Stimulated activated CD4-positive, alpha-beta T cell treated with anti-CD3 and anti-CD28 coated beads, Interleukin-2, amount 100 ng/mL, for 48 hours (primary cell): Measurements from ENCODE around the gene PHKG2.
"Not testable (repeated sequence)": the region's sequence is repeated elsewhere in the genome, so short reads cannot be mapped to it uniquely, and the experiment has no call there.

Source experiments
- DNase-seq, 2 donors: peaks; one replicate each; pipeline ENCODE4 v3.0.0-alpha.2; 2020

The PHKG2 gene, protein sequence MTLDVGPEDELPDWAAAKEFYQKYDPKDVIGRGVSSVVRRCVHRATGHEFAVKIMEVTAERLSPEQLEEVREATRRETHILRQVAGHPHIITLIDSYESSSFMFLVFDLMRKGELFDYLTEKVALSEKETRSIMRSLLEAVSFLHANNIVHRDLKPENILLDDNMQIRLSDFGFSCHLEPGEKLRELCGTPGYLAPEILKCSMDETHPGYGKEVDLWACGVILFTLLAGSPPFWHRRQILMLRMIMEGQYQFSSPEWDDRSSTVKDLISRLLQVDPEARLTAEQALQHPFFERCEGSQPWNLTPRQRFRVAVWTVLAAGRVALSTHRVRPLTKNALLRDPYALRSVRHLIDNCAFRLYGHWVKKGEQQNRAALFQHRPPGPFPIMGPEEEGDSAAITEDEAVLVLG

DNA sequence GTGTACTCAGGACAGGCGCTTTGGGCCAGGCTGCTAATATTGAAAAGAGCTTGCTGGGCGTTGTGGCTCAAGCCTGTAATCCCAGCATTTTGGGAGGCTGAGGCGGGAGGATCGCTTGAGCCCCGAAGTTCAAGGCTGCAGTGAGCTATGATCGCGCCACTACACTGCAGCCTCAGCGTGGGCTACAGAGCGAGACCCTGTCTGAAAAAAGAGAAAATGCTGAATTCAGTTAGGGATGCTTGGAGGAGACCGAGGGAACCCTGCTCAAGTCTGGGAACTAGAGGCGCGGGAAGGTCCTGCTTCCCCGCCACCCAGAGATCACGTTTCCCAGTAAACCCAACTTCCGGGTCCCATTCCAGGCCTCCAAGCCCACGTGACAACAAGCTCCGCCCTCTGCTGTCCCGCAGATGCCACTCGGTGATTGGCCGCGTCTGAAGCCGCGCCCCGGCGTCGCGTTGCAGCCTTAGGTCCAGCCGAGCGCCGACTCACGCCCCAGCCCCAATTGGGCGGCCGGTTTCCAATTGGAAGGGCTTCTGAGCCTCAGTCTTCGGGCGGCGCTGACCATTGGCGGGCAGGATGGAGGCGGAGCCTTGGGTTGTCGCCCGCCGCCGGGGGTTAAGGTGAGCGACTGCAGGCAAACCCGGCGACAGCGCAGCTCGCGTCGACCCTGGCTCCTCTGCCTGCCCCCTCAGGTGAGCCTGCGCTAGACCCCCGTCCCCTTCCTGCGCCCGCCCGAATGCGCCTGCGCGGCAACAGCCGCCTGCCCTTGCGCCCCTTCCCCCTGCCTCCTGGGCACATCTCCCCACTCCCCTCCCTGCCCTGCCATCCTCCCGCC, at the start of gene PHKG2:
PHKG2 (plus strand) TSS at position 627 of the 835 bp plus-strand sequence. CDS start 396 bp downstream, outside the sequence.
- DNase-seq, result peak; percentile 94 to 97

DNA sequence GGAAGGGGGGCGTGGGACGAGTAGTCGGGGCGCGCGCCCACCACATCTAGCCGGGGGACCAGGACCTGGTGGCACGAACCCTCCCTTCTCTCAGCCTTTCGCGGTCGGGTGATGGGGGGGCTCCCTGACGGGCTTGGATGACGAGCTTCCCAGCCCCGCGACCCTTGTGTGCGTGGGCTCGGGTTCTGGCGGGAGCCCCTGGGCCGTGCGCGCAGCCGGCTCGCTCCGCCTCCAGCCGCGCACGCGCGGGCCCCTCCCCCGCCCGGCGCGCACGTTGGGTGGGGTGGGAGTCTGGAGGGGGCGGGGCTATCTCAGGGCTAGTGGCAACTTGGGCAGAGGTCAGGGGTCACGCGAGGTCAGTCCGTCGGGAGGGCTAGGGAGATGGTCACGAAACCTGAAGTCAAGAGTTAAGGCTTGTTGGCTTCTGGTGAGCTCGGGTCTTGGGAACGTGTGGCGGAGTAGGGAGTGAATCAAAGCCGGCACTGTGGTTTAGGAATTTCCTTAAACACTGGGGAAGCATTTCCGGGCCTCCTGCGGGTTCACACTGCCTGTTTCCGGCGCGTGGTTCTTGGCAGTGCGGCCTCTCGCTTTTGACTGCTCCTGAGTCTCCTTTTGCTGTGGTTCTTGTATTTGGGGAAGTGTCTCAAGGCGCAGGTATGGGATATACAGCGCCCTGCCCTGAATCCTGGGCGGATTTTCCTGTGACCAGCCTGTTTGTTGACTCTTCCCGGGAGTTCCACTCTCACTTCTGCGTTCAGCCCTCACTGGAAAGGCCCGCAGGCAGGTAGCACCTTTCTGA, 49.2 kb upstream of the PHKG2 start, which contains the start of gene SRCAP:
SRCAP (plus strand) TSS at position 356 of the 799 bp plus-strand sequence. CDS start 1,654 bp downstream, outside the sequence.
- DNase-seq, result peak; percentile 82 to 90

DNA sequence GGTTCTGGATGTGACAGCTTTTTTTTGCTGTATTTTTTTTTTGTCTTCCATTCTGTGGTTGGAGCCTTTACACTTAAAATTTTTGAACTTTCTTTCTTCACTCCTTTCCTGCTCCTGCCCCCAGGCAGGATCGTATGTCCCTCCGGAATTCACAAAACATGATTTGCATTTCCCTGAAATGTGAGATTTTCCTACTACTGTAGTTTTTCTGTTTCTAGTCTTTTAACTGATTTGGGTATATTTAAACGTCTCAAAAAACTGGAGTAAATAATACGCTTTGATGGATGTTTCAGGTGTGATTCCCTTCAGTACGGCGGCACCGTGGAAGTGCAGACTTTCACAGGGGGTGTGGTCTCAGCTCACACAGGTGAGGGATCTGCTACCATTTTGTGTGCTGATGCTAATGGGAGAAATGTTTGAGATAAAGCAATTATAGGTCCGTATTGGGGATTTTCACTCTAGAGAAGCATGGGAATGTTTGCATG, 48.6 kb upstream of the PHKG2 start:
- no peak for DNase-seq

DNA sequence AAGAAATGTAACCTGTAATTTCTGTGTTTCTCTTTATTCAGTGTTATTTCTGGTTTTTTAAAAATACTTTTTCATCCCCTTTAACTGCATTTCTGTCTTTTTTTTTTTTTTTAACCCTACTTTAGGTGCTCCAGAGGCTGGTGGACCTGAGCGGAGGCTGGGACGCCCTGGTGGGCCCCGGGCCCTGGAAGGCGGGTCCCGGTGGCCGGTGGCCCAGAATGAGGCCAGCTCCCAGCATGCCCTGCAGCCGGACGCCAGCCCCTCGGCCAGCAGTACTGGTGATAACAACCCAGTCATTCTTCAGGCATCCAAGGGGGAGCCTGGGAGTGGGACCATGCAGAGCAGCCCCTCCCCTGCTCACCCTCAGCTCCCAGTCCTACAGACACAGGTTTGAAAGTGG, 47.7 kb upstream of the PHKG2 start:
- DNase-seq, result no peak

DNA sequence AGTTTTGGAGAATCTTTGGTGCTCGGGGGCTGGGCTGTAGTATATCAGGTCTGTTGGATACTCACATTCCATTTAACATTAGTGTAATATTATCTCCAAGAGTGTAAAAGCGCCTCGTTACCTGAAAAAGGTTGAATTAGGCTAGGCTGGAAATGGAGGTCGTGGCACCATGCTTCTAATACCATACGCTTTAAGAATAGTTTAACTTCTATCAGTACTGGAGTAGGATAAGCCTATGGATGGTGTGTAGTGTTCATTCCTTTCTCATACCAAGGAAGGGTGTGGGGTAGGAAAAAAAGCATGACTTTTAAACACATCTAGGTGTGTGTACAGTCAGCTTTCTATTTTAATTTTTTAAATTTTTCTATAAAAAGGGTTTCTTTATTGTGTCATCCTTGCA, 47.3 kb upstream of the PHKG2 start:
- no peak for DNase-seq

DNA sequence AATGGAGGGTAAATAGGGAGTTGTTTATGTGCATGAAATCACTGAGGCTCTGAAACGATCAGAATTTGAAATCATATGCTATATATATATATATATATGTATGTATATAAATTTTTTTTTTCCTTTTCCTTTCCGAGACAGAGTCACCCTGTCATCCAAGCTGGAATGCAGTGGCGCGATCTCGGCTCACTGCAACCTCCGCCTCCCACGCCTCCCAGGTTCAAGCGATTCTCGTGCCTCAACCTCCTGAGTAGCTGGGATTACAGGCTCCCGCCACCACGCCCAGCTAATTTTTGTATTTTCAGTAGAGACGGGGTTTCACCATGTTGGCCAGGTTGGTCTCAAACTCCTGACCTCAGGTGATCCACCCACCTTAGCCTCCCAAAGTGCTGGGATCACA, 45.2 kb upstream of the PHKG2 start:
- not testable (repeated sequence) for DNase-seq

DNA sequence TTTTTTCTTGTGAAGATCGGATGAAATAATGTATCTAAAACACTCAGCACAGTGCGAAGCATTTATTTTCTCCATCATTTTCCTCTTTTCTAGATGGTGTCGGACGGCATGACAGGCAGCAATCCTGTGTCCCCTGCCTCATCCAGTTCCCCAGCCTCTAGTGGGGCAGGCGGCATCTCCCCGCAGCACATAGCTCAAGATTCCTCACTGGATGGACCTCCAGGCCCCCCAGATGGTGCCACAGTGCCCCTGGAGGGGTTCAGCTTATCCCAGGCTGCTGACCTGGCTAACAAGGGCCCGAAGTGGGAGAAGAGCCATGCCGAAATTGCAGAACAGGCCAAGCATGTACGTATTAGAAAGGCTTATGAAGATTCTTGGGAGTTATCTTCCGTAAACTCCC, 44.3 kb upstream of the PHKG2 start:
- no peak for DNase-seq

DNA sequence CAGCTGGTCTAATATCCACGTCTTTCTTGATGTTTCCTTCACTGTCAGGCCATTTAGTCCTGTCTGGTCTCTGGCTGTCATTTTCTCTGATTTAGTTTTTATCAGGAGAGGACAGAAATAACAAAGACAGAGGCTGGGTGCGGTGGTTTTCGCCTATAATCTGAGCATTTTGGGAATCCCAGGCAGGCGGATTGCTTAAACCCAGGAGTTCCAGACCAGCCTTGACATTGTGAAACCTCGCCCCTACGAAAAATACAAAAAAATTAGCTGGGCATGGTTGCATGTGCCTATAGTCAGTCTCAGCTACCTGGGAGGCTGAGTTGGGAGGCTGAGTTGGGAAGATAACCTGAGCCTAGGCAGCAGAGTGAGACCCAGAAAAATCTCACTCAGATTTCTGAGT, 42.2 kb upstream of the PHKG2 start:
- DNase-seq, result no peak

DNA sequence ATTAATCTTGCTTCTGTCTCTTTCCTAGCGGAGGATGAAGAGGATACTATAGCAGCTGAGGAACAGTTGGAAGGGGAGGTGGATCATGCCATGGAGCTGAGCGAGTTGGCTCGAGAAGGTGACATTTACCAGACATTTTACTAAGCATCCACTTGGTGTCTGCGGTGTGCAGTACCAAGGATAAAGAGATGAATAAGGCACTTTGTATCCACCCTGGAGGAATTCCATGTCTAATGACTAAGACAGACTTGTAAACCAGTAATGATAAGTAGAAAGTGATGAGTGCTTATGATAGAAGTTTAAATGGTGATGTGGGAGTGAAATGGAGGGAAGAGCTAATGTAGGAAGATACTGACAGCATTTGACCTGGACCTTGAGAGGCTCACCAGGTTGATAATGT, 37.3 kb upstream of the PHKG2 start:
- no peak for DNase-seq

DNA sequence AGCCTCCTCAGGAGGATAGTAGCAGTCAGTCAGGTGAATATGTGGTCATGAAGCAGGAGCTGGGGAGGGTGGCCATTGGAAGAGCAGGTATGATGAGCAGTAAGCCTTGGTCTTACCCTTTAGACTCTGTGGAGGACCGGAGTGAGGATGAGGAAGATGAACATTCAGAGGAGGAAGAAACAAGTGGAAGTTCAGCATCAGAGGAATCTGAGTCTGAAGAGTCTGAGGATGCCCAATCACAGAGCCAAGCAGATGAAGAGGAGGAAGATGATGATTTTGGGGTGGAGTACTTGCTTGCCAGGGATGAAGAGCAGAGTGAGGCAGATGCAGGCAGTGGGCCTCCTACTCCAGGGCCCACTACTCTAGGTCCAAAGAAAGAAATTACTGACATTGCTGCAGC, 36.5 kb upstream of the PHKG2 start:
- no peak for DNase-seq

DNA sequence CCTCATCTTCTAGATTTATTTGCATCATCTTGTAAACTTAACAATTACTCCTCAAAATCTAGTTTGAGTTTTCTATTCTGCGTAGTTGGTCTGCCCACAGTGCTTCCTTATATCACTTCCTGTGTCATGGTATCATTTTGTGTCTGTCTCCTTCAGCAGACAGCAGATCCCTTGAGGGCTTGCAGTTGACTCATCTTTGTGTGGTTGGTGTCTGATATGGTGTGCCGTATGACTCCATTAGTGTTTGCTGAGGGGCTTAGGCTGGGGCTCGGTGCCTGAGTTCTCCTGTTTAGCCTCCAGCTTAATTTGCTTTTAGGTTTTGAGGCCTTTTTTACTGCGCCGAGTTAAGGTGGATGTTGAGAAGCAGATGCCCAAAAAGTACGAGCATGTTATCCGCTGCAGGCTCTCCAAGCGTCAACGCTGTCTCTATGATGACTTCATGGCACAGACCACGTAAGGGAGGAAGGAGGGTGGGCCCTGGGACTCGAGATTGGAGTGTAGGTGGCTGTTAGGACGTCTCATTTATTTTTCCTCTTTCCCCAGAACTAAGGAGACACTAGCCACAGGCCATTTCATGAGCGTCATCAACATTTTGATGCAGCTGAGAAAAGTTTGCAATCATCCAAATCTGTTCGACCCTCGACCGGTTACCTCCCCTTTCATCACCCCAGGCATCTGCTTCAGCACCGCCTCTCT, 32.3 kb upstream of the PHKG2 start:
- peak; percentile 15 to 23 for DNase-seq

DNA sequence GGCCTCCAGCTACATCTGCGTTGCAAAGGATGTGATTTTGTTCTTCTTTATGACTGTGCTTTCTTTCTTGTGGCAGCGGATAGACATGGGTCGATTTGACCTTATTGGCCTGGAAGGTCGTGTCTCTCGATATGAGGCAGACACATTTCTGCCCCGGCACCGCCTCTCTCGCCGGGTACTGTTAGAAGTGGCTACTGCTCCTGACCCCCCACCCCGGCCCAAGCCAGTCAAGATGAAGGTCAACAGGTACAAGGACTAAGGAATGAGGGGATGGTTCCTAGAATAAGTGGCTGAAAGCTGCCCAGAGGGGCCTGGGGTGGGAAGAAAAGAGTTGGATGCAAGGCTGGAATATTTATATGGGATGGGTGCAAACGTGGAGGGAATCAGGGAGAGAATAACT, 28.1 kb upstream of the PHKG2 start:
- no peak for DNase-seq

DNA sequence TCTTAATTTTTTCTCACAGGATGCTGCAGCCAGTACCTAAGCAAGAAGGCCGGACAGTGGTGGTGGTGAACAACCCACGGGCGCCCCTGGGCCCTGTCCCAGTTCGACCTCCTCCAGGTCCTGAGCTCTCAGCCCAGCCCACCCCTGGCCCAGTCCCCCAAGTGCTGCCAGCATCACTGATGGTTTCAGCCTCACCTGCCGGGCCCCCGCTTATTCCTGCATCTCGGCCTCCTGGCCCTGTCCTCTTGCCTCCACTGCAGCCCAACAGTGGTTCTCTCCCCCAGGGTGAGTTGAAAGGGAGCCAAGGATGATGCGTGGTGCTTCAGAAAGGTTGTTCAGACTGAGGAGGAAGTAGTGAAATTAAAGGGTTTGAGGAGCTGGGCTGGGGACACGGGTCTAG, 27.5 kb upstream of the PHKG2 start:
- DNase-seq, result no peak

DNA sequence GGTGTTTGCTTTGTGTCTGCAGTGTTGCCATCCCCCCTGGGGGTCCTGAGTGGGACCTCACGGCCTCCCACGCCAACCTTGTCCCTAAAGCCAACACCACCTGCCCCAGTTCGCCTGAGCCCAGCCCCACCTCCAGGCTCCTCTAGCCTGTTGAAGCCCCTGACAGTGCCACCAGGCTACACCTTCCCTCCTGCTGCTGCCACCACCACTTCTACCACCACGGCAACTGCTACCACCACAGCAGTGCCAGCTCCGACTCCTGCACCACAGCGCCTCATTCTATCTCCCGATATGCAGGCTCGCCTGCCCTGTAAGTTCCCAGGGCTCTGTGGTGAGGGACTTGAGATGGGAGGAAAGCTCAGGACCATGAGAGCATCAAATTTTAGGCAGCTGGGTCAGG, 27.1 kb upstream of the PHKG2 start:
- no peak for DNase-seq

DNA sequence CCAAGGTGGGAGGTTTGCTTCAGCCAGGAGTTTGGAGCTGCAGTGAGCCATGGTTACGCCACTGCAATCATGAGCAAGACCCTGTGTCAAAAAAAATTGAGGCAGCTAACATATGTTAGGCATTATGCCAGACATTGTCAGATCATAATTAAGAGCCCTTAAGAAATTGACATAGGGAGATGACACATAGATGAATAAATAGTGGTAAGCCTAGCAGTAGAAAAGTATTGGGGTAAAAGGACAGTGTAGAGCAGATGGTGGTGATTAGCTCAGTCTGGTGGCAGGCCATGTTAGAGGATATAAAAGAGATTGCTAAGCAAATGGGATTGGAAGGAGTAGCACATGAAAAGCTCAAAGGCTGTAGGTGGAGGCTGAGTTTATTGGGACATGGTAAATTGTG, 26.6 kb upstream of the PHKG2 start:
- DNase-seq, result no peak

DNA sequence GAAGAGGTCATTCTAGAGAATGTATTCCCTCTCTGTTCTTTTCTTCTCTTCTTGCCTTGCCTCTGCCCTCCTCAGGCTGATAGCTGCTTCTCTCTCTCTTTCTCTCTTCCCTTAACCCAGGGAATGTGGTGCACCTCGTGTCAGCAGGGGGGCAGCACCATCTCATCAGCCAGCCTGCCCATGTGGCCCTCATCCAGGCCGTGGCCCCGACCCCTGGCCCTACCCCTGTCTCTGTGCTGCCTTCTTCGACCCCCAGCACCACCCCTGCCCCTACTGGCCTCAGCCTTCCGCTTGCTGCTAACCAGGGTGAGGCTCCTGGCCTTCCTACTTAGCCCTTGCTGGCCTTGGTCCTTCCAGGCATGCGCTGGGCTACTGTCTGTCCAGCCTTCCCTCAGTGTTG, 25.8 kb upstream of the PHKG2 start:
- no peak for DNase-seq

DNA sequence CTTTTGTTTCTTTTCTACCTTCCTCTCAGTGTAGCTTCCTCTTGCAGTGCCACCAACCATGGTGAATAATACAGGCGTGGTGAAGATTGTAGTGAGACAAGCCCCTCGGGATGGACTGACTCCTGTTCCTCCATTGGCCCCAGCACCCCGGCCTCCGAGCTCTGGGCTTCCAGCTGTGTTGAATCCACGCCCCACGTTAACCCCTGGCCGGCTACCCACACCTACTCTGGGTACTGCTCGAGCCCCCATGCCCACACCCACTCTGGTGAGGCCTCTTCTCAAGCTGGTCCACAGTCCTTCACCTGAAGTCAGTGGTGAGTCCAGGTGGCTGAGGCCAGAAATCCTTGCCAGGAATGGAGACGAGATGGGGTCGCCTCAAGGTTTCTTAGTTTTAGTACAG, 25.3 kb upstream of the PHKG2 start:
- DNase-seq, result no peak

DNA sequence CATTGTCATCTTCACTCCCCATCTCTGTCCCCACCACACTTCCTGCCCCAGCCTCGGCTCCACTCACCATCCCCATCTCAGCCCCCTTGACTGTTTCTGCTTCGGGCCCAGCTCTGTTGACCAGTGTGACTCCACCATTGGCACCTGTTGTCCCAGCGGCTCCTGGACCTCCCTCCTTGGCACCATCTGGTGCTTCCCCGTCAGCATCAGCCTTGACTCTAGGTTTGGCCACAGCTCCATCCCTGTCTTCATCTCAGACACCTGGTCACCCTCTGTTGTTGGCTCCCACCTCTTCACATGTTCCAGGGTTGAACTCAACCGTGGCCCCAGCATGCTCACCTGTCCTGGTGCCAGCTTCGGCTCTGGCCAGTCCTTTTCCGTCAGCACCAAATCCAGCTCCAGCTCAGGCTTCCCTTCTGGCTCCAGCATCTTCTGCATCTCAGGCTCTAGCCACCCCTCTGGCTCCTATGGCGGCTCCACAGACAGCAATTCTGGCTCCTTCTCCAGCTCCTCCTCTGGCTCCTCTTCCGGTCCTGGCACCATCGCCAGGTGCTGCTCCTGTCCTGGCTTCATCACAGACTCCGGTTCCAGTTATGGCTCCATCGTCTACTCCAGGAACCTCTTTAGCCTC, 24.4 kb upstream of the PHKG2 start:
- DNase-seq, result no peak

DNA sequence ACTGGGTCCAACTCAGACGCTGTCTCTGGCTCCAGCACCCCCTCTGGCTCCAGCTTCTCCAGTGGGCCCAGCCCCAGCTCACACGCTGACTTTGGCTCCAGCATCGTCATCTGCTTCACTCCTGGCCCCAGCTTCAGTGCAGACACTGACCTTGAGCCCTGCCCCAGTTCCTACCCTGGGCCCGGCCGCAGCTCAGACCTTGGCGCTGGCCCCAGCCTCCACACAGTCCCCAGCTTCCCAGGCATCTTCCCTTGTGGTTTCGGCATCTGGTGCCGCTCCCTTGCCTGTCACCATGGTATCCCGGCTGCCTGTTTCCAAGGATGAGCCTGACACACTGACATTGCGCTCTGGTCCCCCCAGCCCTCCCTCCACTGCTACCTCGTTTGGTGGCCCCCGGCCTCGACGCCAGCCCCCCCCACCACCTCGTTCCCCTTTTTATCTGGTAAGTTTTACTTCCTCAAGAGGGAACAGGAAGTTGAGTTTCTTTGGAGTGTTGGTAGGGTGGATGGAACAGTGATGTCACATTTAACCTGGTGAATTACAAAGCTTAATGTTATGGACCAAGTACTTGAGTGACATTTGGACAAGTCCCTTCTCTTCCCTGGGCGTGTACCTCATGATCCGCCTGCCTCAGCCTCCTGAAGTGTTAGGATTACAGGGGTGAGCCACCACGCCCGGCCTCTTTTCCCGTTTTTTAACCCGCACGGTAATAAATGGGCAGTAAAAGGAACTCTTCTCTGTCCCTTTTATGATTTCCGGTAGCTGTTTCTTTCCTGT, 23.4 kb upstream of the PHKG2 start:
- DNase-seq, result no peak

DNA sequence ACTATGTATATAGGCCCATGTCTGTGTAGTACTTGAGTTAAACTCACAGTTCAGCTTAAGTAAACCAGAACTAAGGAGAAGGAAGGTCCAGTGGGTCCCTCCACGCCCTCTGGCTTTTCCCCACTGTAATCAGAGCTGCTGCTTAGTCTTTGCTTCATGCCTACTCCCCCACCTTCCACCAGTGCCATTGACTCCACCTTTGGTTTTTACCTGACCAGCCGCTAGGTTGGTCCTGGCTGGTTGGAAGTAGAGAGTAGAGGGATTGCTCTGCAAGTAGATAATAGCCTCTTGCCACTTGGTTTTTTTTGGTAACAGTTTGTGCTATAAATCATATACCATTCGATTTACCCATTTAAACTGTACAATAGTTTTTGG, 22.8 kb upstream of the PHKG2 start:
- no peak for DNase-seq

DNA sequence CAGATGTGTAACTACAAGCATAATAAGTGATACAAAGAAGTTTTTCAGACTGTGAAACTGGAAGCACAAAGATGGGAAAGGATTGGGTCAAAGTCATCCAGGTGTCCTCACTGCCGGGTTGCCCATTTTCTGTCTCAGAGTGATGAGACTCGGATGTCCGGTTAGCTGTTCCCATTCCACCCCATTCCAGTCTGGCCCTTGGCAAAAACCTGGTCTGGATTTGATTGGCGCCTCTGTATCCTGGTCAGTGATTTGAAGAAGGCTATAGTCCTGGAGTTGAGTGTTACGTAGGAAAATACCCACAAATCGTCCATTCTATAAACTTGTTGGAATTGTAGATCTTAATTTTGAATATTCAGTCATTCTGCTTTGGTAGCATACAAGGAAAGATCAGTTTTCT, 19.9 kb upstream of the PHKG2 start:
- DNase-seq, result no peak
